Measurements from ENCODE around the gene WNT5B.

The WNT5B gene

GRCh38 chr12:1628666-1629337, at the start of gene WNT5B:
Gene WNT5B, plus strand, starts transcription at chr12:1629231. Its CDS starts 2,124 bp downstream, at chr12:1631355.
- H3K4me1 ChIP-seq (ENCODE audit: control insufficient read depth, insufficient read depth, low read length, unreplicated experiment) = peaks cover 5% of the 10 kb centered on the region
- no peaks in the 10 kb centered on the region for H3K36me3 ChIP-seq (ENCODE audit: insufficient read depth, low read length)
- H3K4me3 ChIP-seq (ENCODE audit: low read depth, low read length) = peak within 1 kb of the TSS; percentile 80
- no peaks in the 10 kb centered on the region for H3K27me3 ChIP-seq (ENCODE audit: insufficient read depth, low read length)
- peak within 1 kb of the TSS; percentile 53 for H2AFZ ChIP-seq (ENCODE audit: low read length, unreplicated experiment)
- H3K79me2 ChIP-seq (ENCODE audit: control insufficient read depth, insufficient read depth, low read length, unreplicated experiment) = no peaks in the 10 kb centered on the region
- no peak within 1 kb of the TSS for H3K27ac ChIP-seq (ENCODE audit: low read depth, low read length)

- H3K27me3 ChIP-seq (ENCODE audit: insufficient read depth, low read length) = no peaks in the 10 kb centered on the region
- H3K4me1 ChIP-seq (ENCODE audit: control insufficient read depth, insufficient read depth, low read length, unreplicated experiment) = peaks cover 29% of the 10 kb centered on the region
- H3K36me3 ChIP-seq (ENCODE audit: insufficient read depth, low read length) = no peaks in the 10 kb centered on the region
- no peak overlapping the region for H3K4me3 ChIP-seq (ENCODE audit: low read depth, low read length)
- peaks cover 2% of the 10 kb centered on the region for H3K79me2 ChIP-seq (ENCODE audit: control insufficient read depth, insufficient read depth, low read length, unreplicated experiment)
- H3K27ac ChIP-seq (ENCODE audit: low read depth, low read length) = no peak overlapping the region
- no peak overlapping the region for H2AFZ ChIP-seq (ENCODE audit: low read length, unreplicated experiment)
Measured at GRCh38 chr12:1579651-1580435, 49.2 kb upstream of the WNT5B start.

- H3K4me1 ChIP-seq (ENCODE audit: control insufficient read depth, insufficient read depth, low read length, unreplicated experiment) = peaks cover 24% of the 10 kb centered on the region
- no peak overlapping the region for H3K27ac ChIP-seq (ENCODE audit: low read depth, low read length)
- H2AFZ ChIP-seq (ENCODE audit: low read length, unreplicated experiment) = no peak overlapping the region
- H3K27me3 ChIP-seq (ENCODE audit: insufficient read depth, low read length) = no peaks in the 10 kb centered on the region
- peaks cover 2% of the 10 kb centered on the region for H3K79me2 ChIP-seq (ENCODE audit: control insufficient read depth, insufficient read depth, low read length, unreplicated experiment)
- H3K36me3 ChIP-seq (ENCODE audit: insufficient read depth, low read length) = no peaks in the 10 kb centered on the region
- H3K4me3 ChIP-seq (ENCODE audit: low read depth, low read length) = no peak overlapping the region
Measured at GRCh38 chr12:1580526-1580925, 48.5 kb upstream of the WNT5B start.

GRCh38 chr12:1581973-1582708, 46.9 kb upstream of the WNT5B start:
- Histone ChIP-seq H3K36me3 (ENCODE audit: insufficient read depth, low read length) (no peaks in the 10 kb centered on the region), H3K4me3 (ENCODE audit: low read depth, low read length) (no peak overlapping the region)

GRCh38 chr12:1582709-1583050, 46.4 kb upstream of the WNT5B start:
- H2AFZ ChIP-seq (ENCODE audit: low read length, unreplicated experiment) = no peak overlapping the region
- H3K79me2 ChIP-seq (ENCODE audit: control insufficient read depth, insufficient read depth, low read length, unreplicated experiment) = peaks cover 5% of the 10 kb centered on the region
- H3K36me3 ChIP-seq (ENCODE audit: insufficient read depth, low read length) = no peaks in the 10 kb centered on the region
- H3K4me1 ChIP-seq (ENCODE audit: control insufficient read depth, insufficient read depth, low read length, unreplicated experiment) = peaks cover 10% of the 10 kb centered on the region
- H3K27ac ChIP-seq (ENCODE audit: low read depth, low read length) = no peak overlapping the region
- no peaks in the 10 kb centered on the region for H3K27me3 ChIP-seq (ENCODE audit: insufficient read depth, low read length)
- no peak overlapping the region for H3K4me3 ChIP-seq (ENCODE audit: low read depth, low read length)

More at GRCh38 chr12:1581973-1582708, 46.9 kb upstream of the WNT5B start:
- Histone ChIP-seq H3K27ac (ENCODE audit: low read depth, low read length) (no peak overlapping the region), H3K79me2 (ENCODE audit: control insufficient read depth, insufficient read depth, low read length, unreplicated experiment) (peaks cover 2% of the 10 kb centered on the region), H3K27me3 (ENCODE audit: insufficient read depth, low read length) (no peaks in the 10 kb centered on the region), H2AFZ (ENCODE audit: low read length, unreplicated experiment) (no peak overlapping the region), H3K4me1 (ENCODE audit: control insufficient read depth, insufficient read depth, low read length, unreplicated experiment) (peaks cover 8% of the 10 kb centered on the region)

GRCh38 chr12:1583421-1584078, 45.5 kb upstream of the WNT5B start:
- Histone ChIP-seq H3K27ac (ENCODE audit: low read depth, low read length) (no peak overlapping the region), H3K4me3 (ENCODE audit: low read depth, low read length) (peak overlapping the region; percentile 72), H3K79me2 (ENCODE audit: control insufficient read depth, insufficient read depth, low read length, unreplicated experiment) (peaks cover 5% of the 10 kb centered on the region), H2AFZ (ENCODE audit: low read length, unreplicated experiment) (peak overlapping the region; percentile 66), H3K4me1 (ENCODE audit: control insufficient read depth, insufficient read depth, low read length, unreplicated experiment) (peaks cover 19% of the 10 kb centered on the region), H3K36me3 (ENCODE audit: insufficient read depth, low read length) (no peaks in the 10 kb centered on the region), H3K27me3 (ENCODE audit: insufficient read depth, low read length) (no peaks in the 10 kb centered on the region)

- H3K4me3 ChIP-seq (ENCODE audit: low read depth, low read length) = no peak overlapping the region
- no peaks in the 10 kb centered on the region for H3K36me3 ChIP-seq (ENCODE audit: insufficient read depth, low read length)
- H3K27ac ChIP-seq (ENCODE audit: low read depth, low read length) = no peak overlapping the region
- peaks cover 22% of the 10 kb centered on the region for H3K4me1 ChIP-seq (ENCODE audit: control insufficient read depth, insufficient read depth, low read length, unreplicated experiment)
- H2AFZ ChIP-seq (ENCODE audit: low read length, unreplicated experiment) = no peak overlapping the region
- peaks cover 3% of the 10 kb centered on the region for H3K79me2 ChIP-seq (ENCODE audit: control insufficient read depth, insufficient read depth, low read length, unreplicated experiment)
- no peaks in the 10 kb centered on the region for H3K27me3 ChIP-seq (ENCODE audit: insufficient read depth, low read length)
Measured at GRCh38 chr12:1584326-1584725, 44.7 kb upstream of the WNT5B start.

GRCh38 chr12:1587927-1588574, 41.0 kb upstream of the WNT5B start:
- Histone ChIP-seq H3K36me3 (ENCODE audit: insufficient read depth, low read length) (no peaks in the 10 kb centered on the region), H3K4me1 (ENCODE audit: control insufficient read depth, insufficient read depth, low read length, unreplicated experiment) (peaks cover 35% of the 10 kb centered on the region), H3K27me3 (ENCODE audit: insufficient read depth, low read length) (no peaks in the 10 kb centered on the region), H3K79me2 (ENCODE audit: control insufficient read depth, insufficient read depth, low read length, unreplicated experiment) (peaks cover 40% of the 10 kb centered on the region), H2AFZ (ENCODE audit: low read length, unreplicated experiment) (no peak overlapping the region), H3K4me3 (ENCODE audit: low read depth, low read length) (peak overlapping the region; percentile 6; the same call in 1 of the 2 replicates), H3K27ac (ENCODE audit: low read depth, low read length) (peak overlapping the region; percentile 2)

GRCh38 chr12:1588575-1588947, 40.5 kb upstream of the WNT5B start:
- peak overlapping the region; percentile 2; the same call in 1 of the 2 replicates for H3K27ac ChIP-seq (ENCODE audit: low read depth, low read length)
- H3K36me3 ChIP-seq (ENCODE audit: insufficient read depth, low read length) = no peaks in the 10 kb centered on the region
- no peak overlapping the region for H2AFZ ChIP-seq (ENCODE audit: low read length, unreplicated experiment)
- peaks cover 36% of the 10 kb centered on the region for H3K4me1 ChIP-seq (ENCODE audit: control insufficient read depth, insufficient read depth, low read length, unreplicated experiment)
- no peaks in the 10 kb centered on the region for H3K27me3 ChIP-seq (ENCODE audit: insufficient read depth, low read length)
- H3K79me2 ChIP-seq (ENCODE audit: control insufficient read depth, insufficient read depth, low read length, unreplicated experiment) = peaks cover 45% of the 10 kb centered on the region
- H3K4me3 ChIP-seq (ENCODE audit: low read depth, low read length) = 0 out of 2 replicates have a peak overlapping the region, but pooled peaks have one; percentile 6
